WTC11 (cell line): ENCODE results near the gene JAZF1.

Experiments
- TF ChIP-seq, protein P1 (sequence below): fragments of 200-600 bp; IDR thresholded peaks from 2 replicates; pipeline ENCODE4 v1.8.0; 2022; ENCODE audit warnings: antibody characterized with exemption
- TF ChIP-seq, protein P2 (sequence below): sonication (generic); formaldehyde crosslinking; IDR thresholded peaks from 2 replicates; pipeline ENCODE4 v1.8.0; 2022; ENCODE audit warnings: mild to moderate bottlenecking, missing genetic modification reagents

GRCh38 chr7:28001896-28002295, 178.7 kb downstream of the JAZF1 start:
- TF ChIP-seq, protein P1, sequence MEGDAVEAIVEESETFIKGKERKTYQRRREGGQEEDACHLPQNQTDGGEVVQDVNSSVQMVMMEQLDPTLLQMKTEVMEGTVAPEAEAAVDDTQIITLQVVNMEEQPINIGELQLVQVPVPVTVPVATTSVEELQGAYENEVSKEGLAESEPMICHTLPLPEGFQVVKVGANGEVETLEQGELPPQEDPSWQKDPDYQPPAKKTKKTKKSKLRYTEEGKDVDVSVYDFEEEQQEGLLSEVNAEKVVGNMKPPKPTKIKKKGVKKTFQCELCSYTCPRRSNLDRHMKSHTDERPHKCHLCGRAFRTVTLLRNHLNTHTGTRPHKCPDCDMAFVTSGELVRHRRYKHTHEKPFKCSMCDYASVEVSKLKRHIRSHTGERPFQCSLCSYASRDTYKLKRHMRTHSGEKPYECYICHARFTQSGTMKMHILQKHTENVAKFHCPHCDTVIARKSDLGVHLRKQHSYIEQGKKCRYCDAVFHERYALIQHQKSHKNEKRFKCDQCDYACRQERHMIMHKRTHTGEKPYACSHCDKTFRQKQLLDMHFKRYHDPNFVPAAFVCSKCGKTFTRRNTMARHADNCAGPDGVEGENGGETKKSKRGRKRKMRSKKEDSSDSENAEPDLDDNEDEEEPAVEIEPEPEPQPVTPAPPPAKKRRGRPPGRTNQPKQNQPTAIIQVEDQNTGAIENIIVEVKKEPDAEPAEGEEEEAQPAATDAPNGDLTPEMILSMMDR: no peak
- TF ChIP-seq, protein P2, sequence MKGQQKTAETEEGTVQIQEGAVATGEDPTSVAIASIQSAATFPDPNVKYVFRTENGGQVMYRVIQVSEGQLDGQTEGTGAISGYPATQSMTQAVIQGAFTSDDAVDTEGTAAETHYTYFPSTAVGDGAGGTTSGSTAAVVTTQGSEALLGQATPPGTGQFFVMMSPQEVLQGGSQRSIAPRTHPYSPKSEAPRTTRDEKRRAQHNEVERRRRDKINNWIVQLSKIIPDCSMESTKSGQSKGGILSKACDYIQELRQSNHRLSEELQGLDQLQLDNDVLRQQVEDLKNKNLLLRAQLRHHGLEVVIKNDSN (CRISPR knock-in tag): no peak
